ENCODE results near the gene ADORA3.
A peak's percentile ranks its signal among the peaks of the same experiment; 100 is the strongest.
"Not testable (repeated sequence)": the region's sequence is repeated elsewhere in the genome, so short reads cannot be mapped to it uniquely, and the experiment has no call there.

The ADORA3 gene

GRCh38 chr1:111503585-111504060 lies at the start of gene ADORA3, which contains the start of gene TMIGD3:
ADORA3 (minus strand) TSS chr1:111503633; CDS start chr1:111503354, 279 bp downstream.
TMIGD3 (minus strand) TSS chr1:111503633; CDS start chr1:111503354, 279 bp downstream.
- no peak for DNase-seq (ENCODE audit: low spot score)

DNA sequence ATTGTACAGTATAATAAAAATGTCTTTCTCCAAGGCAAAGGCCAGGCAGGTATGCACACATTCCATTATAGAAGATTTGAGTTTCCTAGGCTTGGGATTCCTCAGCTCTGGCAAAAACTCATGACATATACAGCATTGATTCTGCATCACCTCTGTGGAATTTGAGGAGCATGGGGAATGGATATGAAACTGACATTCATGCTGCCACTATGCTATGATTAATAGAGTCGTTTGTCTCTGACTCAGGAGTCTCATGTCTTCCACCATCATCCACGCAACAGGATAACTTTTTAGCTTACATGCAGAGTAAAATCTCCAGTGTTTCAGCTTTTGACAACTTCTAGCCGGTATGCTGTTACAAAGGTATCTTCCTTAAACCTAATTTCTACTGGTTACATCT lies 49.8 kb upstream of the ADORA3 start:
- no peak for DNase-seq (ENCODE audit: low spot score)

GRCh38 chr1:111552587-111552986 lies 49.2 kb upstream of the ADORA3 start:
- DNase-seq (ENCODE audit: low spot score), result no peak

DNA sequence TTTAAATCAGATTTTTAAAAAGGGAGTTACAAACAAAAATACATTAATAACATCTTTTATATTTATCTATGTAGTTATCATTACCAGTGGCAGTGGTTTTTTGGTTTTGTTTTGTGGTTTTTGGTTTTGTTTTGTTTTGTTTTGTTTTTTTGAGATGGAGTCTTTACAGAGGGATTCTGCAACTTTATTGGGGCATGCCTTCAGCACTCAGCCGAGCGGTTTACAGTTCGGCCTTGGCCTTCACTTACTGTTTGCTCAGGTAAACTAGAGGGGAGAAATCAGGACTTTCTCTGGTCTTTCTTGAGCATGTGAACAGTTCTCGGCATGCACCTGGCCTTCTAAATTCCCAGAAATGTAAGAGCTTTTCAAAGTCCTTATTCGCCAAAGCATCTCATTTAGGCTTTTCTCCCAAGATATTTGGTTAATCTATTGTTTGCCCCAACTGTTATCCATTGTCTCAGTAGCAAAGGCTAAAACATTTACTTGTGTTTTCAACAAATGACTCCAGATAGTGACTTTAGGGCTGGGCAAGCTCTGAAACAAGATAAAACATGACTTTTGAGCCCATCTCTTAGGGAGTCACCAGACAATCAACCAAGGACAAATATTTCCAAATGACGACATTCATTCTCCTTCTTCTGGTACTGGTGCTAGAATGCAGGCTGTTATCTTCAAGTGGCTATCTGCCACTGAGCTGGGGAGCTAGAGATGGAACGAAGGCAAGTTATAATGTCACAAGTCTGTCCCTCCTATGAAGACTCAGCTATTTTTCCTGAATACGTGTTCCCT lies 48.4 kb upstream of the ADORA3 start:
- DNase-seq (ENCODE audit: low spot score), result no peak

GRCh38 chr1:111547786-111548185 lies 44.4 kb upstream of the ADORA3 start:
- DNase-seq (ENCODE audit: low spot score), result not testable (repeated sequence)

GRCh38 chr1:111542187-111542586 lies 38.8 kb upstream of the ADORA3 start:
- no peak for DNase-seq (ENCODE audit: low spot score)

DNA sequence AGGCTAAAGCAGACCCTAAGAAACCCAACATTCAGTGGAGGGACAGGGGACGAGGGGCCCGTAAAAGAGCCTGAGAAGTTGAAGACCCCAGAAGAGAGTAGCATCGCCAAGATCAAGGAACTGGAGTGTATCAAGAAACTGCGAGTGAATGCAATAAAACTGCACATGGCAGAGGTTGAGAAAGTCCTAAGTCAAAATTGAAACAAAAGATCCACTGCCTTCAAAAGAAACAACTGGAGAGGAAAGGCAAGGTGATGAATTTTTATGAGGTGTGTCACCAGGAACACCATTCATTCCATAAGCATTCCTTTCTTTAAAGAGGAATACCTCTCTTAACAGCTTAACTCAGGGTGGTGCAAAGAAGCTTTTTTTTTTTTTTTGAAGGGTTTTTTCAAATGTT lies 38.3 kb upstream of the ADORA3 start:
- DNase-seq (ENCODE audit: low spot score), result no peak

DNA sequence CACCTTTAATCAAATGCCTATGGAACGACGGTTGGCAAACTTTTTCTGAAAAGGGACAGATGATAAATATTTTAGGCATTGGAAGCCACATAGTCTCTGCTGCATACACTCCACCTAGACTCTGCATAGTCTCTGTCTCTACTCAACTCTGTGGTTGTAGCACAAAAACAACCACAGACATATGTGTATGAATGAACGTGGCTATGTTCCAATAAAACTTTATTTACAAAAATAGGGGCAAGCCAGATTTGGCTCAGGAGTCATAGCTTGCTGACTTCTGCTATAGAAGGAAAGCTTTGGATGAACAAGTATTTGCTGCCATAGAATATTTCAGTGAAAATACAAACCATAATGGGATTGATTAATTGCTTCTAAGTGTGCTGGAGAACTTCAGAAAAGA lies 37.5 kb upstream of the ADORA3 start:
- DNase-seq (ENCODE audit: low spot score), result no peak

GRCh38 chr1:111538343-111539025 lies 35.1 kb upstream of the ADORA3 start:
- DNase-seq (ENCODE audit: low spot score), result no peak

- no peak for DNase-seq (ENCODE audit: low spot score)
Measured at GRCh38 chr1:111535256-111536191, 32.1 kb upstream of the ADORA3 start.

GRCh38 chr1:111520053-111520452 lies 16.6 kb upstream of the ADORA3 start:
- DNase-seq (ENCODE audit: low spot score), result no peak

DNA sequence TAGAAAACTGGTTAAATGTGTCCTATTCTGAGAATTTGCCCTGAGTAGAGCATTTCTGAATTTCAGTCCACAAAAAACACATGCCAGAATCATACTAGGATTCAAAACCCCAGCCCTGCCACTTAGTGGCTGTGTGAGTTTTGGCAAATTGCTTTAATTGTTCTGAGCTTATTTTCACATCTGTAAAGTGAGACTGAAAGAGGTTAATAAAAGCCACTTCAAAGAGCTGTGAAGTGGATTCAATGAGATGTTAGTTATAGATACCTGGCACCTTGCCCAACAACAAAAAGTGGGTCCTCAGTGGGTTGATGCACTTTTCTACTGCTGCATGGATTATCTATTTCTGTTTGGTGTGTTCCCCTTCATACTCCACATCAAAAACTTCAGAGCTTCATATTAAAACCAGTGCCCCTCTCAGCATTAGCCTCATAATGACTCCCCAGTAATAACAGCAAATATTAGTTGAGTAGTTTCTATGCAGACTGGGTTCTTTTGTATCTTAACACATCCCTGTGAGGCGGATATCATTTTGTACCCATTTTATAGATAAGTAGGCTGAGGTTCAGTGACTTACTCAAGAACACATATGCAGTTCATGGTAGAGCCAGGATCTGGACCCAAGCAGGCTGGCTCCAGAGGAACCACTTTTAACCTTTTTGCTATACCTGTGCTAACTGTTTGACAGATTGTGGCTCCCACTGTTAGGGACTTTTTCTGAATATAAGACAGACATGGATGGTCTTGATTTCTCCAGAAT lies 14.2 kb upstream of the ADORA3 start:
- DNase-seq (ENCODE audit: low spot score), result no peak

- DNase-seq (ENCODE audit: low spot score), result peak; percentile 10
Measured at GRCh38 chr1:111516005-111516535, 12.6 kb upstream of the ADORA3 start.

DNA sequence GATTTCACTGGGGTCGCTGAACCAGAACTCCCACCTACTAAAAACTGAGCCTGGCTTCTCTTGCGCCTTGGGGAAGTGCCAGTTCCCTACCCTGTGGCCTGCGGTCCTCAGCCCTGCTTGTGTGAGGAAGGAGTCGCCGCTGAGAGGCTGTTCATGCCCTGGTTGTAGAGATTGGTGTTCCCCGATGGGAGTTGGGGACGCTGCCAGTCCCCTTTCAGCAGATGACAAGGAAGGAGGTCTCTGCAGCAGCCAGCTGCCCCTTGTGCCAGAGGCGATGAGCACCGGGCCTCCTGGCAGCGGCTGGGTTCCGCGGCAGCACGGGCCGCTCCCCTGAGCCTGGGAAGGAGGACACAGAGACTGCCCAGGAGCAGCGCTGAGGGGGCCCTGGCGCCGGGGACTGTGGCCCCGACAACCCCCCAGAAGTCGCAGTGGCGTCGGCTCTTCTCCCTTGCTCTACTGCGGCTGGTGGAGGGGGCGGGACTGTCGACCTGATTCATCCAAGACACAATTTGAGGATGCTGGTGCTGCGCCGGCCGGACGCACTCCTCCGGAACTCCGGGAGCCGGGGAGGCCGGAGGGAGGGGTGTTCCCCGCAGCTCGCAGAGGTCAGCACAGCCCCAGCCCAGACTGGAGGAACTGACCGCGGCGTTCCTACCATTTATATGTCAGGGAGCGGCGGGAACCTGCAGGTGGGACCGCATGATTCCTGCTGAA lies 12.0 kb upstream of the ADORA3 start:
- no peak for DNase-seq (ENCODE audit: low spot score)

DNA sequence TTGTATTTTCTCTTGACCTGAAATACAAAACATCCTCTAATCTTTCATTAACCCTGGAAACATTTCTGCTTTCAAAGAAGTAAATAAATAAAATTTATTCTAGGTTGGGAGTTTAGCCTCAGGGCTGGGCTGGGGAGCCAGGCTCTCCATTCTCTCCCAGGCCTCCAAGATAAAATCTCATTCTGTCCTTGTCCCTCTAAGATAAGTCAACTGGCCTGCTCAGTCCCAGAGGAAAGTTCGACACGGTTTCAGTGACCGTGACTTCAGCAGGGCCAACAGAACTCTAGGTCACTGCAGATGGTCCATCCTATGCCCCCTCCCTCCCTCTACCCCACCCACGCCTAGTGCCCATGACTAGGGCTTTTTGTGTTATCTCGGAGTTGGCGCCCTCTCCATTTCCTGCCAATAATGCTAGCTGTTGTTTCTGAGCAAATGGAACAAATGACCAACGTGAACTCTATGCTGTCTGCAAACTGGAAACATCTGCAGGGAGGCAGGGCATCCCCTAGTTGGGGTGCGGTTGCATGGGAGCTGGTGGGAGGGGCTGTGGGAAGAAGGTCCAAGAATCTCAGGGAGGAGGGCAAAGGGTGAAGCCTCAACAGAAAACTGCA lies 10.1 kb upstream of the ADORA3 start:
- DNase-seq (ENCODE audit: low spot score), result no peak

DNA sequence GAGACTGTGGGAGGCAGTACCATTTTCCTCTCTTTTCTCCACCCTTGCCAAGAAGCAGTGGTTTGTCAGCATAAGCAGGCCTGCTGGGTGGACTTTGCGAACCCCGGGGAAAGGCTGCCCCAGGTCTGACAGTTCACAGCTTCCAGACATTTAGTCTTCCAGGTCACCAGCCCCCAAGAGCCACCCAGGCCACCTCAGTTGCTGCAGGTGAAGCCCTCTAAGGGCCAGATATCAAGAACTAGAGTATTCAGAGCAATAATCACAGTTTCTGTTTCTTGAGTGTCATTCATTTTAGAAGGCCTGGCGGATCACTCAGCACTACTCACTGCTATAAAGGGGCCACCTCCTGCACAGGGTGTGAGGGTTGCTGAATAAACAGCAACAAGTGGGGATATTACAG lies 9.5 kb upstream of the ADORA3 start:
- no peak for DNase-seq (ENCODE audit: low spot score)

- DNase-seq (ENCODE audit: low spot score), result no peak
Measured at GRCh38 chr1:111512132-111512889, 8.9 kb upstream of the ADORA3 start.

GRCh38 chr1:111511370-111511769 lies 7.9 kb upstream of the ADORA3 start:
- no peak for DNase-seq (ENCODE audit: low spot score)

DNA sequence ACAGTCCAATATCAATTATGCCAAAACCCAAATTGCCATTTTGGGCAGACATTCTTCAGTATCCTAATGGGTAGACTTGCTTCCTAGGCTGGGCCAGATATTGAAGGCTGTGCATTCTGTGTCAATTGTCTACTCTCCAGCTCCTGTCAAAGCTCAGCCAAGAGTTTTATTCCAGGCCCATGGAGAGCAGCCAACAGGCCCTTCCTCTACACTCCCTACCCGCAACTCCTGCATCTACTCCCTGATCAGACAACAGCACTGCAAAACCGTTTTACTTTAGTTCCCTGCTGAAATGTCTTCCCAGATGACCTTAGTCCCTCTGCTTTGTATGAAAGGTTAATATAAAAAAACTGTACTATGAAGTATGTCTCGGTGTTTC lies 6.6 kb upstream of the ADORA3 start:
- no peak for DNase-seq (ENCODE audit: low spot score)
